GM23338 (cell line): ENCODE measurements around the gene WAPL.

ENCODE experiments used
- CTCF ChIP-seq, 2 experiments: fragments of 200-600 bp in 1 of 2; sonication (generic) in 1 of 2; conservative IDR thresholded peaks; 2 replicates each; pipeline versions ENCODE4 v1.5.1 to v1.6.1; 2016 to 2017; ENCODE audit warnings: antibody characterized with exemption in 2 of 2, low read depth in 2 of 2, mild to moderate bottlenecking in 2 of 2, moderate library complexity in 1 of 2
- ETS1 ChIP-seq: IDR thresholded peaks from 2 replicates; pipeline ENCODE4 v1.6.1; 2016; ENCODE audit warnings: antibody characterized with exemption
- EZH2 ChIP-seq: fragments of 200-600 bp; sonication (generic); IDR thresholded peaks from one replicate; pipeline ENCODE4 v1.8.0; 2017; ENCODE audit warnings: antibody characterized with exemption, mild to moderate bottlenecking, low read depth; ENCODE audit not compliant: unreplicated experiment
- EZH2phosphoT487 ChIP-seq: fragments of 200-600 bp; sonication (generic); IDR thresholded peaks from one replicate; pipeline ENCODE4 v1.8.1; 2018; ENCODE audit warnings: antibody characterized with exemption; ENCODE audit not compliant: unreplicated experiment
- POLR2AphosphoS5 ChIP-seq: IDR thresholded peaks from 2 replicates; pipeline ENCODE4 v1.6.1; 2016; ENCODE audit warnings: antibody characterized with exemption, low read depth
- REST ChIP-seq: IDR thresholded peaks from one replicate; pipeline ENCODE4 v1.6.1; 2018; ENCODE audit warnings: antibody characterized with exemption; ENCODE audit not compliant: unreplicated experiment

GRCh38 chr10:86556532-86556931, 34.9 kb upstream of the WAPL start:
- no peak for TF ChIP-seq ETS1
- no peak for TF ChIP-seq CTCF (conservative IDR thresholded peaks at IDR 0.05; ENCODE audit: low read depth in 2 of 2)
- TF ChIP-seq REST: no peak
- TF ChIP-seq EZH2: no peak
- no peak for TF ChIP-seq POLR2AphosphoS5
- TF ChIP-seq EZH2phosphoT487: no peak
